Measurements from ENCODE around the gene CTTNBP2NL.
A peak's percentile ranks its signal among the peaks of the same experiment; 100 is the strongest.

Gene CTTNBP2NL, protein sequence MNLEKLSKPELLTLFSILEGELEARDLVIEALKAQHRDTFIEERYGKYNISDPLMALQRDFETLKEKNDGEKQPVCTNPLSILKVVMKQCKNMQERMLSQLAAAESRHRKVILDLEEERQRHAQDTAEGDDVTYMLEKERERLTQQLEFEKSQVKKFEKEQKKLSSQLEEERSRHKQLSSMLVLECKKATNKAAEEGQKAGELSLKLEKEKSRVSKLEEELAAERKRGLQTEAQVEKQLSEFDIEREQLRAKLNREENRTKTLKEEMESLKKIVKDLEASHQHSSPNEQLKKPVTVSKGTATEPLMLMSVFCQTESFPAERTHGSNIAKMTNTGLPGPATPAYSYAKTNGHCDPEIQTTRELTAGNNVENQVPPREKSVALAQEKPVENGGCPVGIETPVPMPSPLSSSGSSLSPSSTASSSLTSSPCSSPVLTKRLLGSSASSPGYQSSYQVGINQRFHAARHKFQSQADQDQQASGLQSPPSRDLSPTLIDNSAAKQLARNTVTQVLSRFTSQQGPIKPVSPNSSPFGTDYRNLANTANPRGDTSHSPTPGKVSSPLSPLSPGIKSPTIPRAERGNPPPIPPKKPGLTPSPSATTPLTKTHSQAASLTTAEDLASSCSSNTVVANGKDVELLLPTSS

GRCh38 chr1:112395821-112396652, at the start of gene CTTNBP2NL:
Gene CTTNBP2NL (plus strand): TSS chr1:112396214. CDS start chr1:112416166, 19,952 bp downstream.
- peak; percentile 98 for DNase-seq (ENCODE audit: low spot score)

DNA sequence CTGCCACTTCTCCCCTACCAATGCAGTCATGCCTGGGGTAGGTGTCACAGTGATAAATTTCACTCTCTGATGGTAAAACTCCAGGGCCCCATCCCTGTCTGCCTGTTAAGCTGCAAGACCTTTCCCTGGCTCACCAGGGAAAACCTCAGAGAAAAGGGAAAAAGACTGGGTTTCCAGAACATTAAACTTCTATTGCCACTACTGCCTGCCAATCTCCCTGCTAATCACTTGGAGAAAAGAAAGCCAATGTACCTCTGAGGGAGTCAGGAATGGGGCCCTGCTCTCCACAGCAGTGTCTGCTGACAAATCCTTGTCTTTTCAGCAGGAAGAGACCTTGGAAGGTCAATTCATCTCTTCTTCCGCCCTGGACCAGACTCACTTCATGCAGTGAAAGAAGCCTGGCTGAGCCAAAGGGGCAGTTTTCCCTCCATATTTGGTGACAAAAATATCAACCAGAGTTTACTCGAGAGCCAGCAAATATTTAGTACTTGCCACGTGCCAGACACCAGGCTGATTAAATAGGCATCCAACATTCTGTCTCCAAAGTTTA, 49.1 kb upstream of the CTTNBP2NL start:
- no peak for DNase-seq (ENCODE audit: low spot score)

DNA sequence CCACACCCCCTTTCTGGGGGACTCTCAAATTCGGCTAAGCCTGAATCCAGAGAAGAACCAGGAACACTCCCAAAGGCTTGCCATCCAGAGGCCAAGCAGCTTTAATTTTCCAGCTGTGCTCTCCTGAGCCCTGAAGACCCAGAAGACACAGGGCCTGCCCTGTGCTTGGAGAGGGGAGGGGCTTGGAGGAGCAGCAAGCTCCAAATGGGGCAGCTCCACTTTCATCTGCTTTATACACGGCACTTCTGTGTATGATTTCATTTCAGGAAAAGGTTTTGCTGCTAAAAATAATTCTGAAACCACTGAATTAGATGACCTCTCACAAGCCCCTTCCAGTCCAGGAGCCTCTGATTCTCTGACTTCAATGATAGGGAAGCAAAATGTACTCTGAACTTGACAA, 39.2 kb upstream of the CTTNBP2NL start:
- no peak for DNase-seq (ENCODE audit: low spot score)

DNA sequence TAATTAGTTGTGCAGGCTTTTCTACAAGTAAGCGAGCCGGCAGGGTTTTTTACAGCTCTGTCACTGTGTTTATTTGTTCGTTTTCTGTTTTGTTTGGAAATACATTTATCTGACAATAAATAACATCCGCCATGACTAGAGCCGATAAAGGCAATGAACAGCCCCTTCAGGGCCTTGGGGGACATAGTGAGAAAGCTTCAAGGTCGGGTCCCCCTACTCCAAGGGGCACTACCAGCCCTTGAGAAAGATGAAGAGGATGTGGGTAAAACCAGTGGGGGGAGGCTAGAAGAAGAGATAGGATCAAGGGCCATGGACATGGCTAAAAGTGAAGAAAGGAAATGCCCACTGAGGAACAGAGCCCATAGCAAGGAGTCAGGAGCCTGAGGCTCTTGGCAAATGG, 38.5 kb upstream of the CTTNBP2NL start:
- DNase-seq (ENCODE audit: low spot score), result no peak

DNA sequence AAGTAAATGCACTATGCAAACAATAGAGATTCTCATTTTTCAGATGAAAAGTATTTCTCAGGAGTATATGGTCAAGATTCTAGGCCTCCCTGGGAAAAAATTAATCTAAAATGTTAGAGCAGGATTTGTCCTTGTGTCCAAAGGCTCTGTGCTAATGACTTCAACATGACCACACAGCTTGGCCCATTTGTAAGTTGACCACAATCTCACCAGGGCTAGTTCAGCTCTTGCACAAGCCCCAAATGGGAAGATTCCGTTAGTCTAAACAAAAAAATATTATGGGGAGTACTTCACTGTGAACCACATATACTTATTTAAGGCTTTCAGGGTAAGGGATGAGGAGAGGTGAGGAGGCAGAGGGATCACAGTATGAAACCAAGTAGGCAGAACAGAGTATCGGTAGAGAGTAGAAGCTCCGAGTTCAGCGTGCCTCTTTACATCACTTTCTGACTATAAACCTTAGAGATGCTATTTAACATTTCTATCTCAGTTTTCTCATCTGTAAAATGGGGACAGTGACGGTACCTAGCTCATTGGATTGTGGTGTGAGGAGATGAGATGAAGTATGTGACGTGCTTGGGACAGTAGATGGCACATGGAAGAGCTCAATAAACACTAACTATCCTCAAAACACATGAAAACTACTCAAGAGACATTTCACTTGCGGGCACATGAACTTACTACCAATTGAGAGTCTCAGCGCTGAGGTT, 37.8 kb upstream of the CTTNBP2NL start:
- peak; percentile 43 for DNase-seq (ENCODE audit: low spot score)

- DNase-seq (ENCODE audit: low spot score), result peak; percentile 77
Measured at GRCh38 chr1:112358798-112359408, 37.1 kb upstream of the CTTNBP2NL start.

- DNase-seq (ENCODE audit: low spot score), result peak; percentile 86
Measured at GRCh38 chr1:112359961-112360767, 35.9 kb upstream of the CTTNBP2NL start.

- DNase-seq (ENCODE audit: low spot score), result no peak
Measured at GRCh38 chr1:112363636-112364035, 32.4 kb upstream of the CTTNBP2NL start.

GRCh38 chr1:112368198-112368597, 27.8 kb upstream of the CTTNBP2NL start:
- DNase-seq (ENCODE audit: low spot score), result no peak

GRCh38 chr1:112369392-112370285, 26.4 kb upstream of the CTTNBP2NL start:
- DNase-seq (ENCODE audit: low spot score), result peak; percentile 93

DNA sequence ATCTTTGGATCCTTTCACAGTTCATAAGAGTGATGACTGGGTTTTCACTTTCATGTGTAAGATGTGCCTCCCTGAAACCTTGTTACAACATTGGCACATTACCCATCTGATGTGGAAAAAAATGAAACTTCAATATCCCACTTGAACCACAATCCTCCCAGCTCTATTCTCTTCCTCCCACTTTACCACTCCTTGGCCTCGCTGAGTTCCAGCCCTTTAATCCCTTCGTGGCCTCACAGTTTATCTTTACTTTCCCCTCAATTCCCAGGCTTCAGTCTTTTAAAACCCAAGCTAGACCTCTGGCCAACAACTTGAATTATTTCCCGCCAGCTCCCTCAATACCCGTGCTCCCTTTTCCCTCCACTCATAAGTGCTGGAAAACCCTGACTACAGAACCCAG, 25.0 kb upstream of the CTTNBP2NL start:
- DNase-seq (ENCODE audit: low spot score), result no peak

- DNase-seq (ENCODE audit: low spot score), result no peak
Measured at GRCh38 chr1:112371775-112372174, 24.2 kb upstream of the CTTNBP2NL start.

DNA sequence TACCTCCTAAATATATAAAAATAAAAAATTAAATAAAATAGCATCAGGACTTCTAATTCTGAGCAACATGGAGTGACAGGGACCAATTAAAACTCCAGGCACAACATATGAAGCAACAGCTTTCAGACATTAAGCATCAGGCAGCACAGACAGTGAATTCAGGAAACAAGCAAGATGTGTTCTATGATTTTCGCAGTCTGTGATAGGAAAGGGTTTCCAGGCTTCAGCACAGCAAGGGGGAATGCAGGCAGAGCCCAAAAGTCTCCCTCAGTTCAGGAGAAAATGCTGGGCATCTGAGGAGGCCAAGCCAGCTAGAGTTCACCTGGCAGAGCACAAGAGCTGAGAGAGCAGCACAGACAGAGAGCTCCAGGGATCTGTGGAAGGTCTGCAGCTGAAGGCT, 22.2 kb upstream of the CTTNBP2NL start:
- no peak for DNase-seq (ENCODE audit: low spot score)

- no peak for DNase-seq (ENCODE audit: low spot score)
Measured at GRCh38 chr1:112375701-112376100, 20.3 kb upstream of the CTTNBP2NL start.

- no peak for DNase-seq (ENCODE audit: low spot score)
Measured at GRCh38 chr1:112380356-112380755, 15.7 kb upstream of the CTTNBP2NL start.

GRCh38 chr1:112381324-112382076, 14.5 kb upstream of the CTTNBP2NL start:
- no peak for DNase-seq (ENCODE audit: low spot score)

DNA sequence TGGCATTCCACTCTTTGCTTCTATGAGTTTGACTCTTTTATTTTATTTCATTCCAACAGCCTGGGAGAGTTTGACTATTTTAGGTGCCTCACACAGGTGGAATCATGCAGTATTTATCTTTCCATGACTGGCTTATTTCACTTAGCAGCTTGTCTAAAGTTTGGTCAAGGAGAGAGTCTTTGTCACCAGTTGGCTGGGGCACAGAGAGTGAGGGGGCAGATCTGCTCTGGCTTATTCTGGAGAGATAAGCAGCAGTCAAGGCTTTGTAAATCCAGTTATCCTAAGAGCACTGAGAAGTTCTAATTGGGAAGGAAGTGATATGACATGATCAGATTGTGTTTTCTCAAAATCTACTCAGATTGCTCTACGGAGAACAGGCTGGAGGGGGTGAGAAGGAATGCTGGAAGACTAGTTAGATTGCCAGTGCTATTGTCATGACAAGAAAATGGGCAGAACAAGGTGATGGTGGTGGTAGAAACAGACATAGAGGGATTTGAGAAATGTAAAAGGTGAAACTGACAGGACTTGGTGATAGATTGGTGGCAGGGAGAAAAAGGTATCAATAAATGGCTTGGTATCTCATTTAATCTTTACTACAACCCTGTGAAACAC, 12.1 kb upstream of the CTTNBP2NL start:
- no peak for DNase-seq (ENCODE audit: low spot score)
